Right renal cortex interstitium (tissue), 3 donors: ENCODE measurements around the gene CEP104. TPM values are rescaled to one million over a fixed set of nuclear protein-coding genes. Genes with fewer than 3 reads are reported as not detected.

Source experiments
- DNase-seq, 3 donors: peaks; one replicate each; pipeline ENCODE4 v3.0.0-alpha.2; 2013; ENCODE audit warnings: low read depth in 3 of 3, low spot score in 2 of 3
- polyA plus RNA-seq, 3 donors: library from polyadenylated mRNA; unstranded; fragments of 120-200 nt; gene quantifications; one replicate each; pipeline ENCODE4 v1.2.1, GENCODE V29; 2013; ENCODE audit not compliant: insufficient read length in 3 of 3

CEP104 gene
- polyA plus RNA-seq, 3 donors = 35.5 to 41.8 (median 37.0) TPM

- DNase-seq = no peak
These were observed 77.0 kb downstream of the CEP104 start for GRCh38 chr1:3779912-3780416.

GRCh38 chr1:3779265-3779911 is 77.6 kb downstream of the CEP104 start:
- DNase-seq = no peak

GRCh38 chr1:3778590-3779264 is 78.3 kb downstream of the CEP104 start:
- no peak for DNase-seq

GRCh38 chr1:3777647-3778589 is 79.1 kb downstream of the CEP104 start:
- DNase-seq = no peak

- no peak for DNase-seq
These were observed 79.9 kb downstream of the CEP104 start for GRCh38 chr1:3777078-3777547.

GRCh38 chr1:3776231-3776961 is 80.6 kb downstream of the CEP104 start:
- no peak for DNase-seq

GRCh38 chr1:3775490-3776230 is 81.4 kb downstream of the CEP104 start:
- DNase-seq = peak in 1 of 3 donors; percentile 58

GRCh38 chr1:3774946-3775489 is 82.0 kb downstream of the CEP104 start:
- no peak for DNase-seq

- DNase-seq = no peak
These were observed 82.6 kb downstream of the CEP104 start for GRCh38 chr1:3774276-3774945.

- no peak for DNase-seq
These were observed 83.3 kb downstream of the CEP104 start for GRCh38 chr1:3773572-3774275.

GRCh38 chr1:3772715-3773571 is 84.1 kb downstream of the CEP104 start, which contains the start of gene SMIM1:
Gene SMIM1, plus strand, starts transcription at chr1:3772749. Its CDS starts 2,625 bp downstream, at chr1:3775374.
- DNase-seq = no peak

- DNase-seq = peak in 2 of 3 donors; percentile 54 to 70
These were observed 84.8 kb downstream of the CEP104 start for GRCh38 chr1:3772027-3772714.

GRCh38 chr1:3771108-3772026 is 85.6 kb downstream of the CEP104 start:
- DNase-seq = no peak

GRCh38 chr1:3770047-3770765 is 86.8 kb downstream of the CEP104 start:
- no peak for DNase-seq
